ENCODE data around the gene C18orf54.

Gene C18orf54

DNA sequence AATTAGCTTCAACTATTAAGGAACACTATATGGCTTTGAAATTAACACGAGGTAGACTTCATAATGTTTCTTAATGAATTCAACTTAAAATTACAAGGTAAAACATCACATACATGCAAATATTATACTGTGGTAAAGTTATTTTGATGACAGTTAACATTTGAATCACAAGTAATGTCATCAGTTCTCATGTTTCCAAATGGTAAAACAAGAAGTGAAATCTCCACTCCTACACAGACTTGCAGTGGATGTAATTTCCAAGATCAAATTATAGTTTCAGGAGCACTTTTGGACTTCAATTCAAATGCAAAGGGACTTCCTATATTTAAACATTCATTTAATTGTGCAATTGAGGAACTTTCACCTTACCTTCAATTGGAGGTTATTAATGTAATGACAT is 39.1 kb downstream of the C18orf54 start:
- no peak overlapping the region for H3K4me3 ChIP-seq (ENCODE audit: low read length)
- TF ChIP-seq, protein P1, sequence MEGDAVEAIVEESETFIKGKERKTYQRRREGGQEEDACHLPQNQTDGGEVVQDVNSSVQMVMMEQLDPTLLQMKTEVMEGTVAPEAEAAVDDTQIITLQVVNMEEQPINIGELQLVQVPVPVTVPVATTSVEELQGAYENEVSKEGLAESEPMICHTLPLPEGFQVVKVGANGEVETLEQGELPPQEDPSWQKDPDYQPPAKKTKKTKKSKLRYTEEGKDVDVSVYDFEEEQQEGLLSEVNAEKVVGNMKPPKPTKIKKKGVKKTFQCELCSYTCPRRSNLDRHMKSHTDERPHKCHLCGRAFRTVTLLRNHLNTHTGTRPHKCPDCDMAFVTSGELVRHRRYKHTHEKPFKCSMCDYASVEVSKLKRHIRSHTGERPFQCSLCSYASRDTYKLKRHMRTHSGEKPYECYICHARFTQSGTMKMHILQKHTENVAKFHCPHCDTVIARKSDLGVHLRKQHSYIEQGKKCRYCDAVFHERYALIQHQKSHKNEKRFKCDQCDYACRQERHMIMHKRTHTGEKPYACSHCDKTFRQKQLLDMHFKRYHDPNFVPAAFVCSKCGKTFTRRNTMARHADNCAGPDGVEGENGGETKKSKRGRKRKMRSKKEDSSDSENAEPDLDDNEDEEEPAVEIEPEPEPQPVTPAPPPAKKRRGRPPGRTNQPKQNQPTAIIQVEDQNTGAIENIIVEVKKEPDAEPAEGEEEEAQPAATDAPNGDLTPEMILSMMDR (IDR thresholded peaks at IDR 0.05; ENCODE audit: insufficient read depth, low read depth, low read length, missing control alignments): no peak
- no peak for DNase-seq (ENCODE audit: low read depth)

DNA sequence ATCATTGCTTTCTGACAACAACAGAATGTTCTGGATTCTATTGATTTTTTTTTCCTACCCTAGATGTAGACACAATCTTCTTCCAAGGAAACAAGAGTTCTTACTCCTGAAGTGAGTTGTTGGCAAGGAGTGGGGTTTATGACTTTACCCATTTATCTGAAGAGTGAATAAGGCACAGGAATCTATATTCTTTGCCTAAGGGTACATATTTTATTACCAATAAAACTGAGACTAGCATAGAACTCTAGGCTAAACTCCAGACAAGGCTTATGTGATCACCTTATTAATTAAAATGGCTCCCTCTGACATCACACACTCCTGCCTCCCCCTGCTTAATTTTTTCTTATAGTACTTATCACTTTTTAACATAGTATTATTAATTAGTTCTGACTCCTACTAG is 47.6 kb downstream of the C18orf54 start:
- no peak for DNase-seq (ENCODE audit: low read depth)
- TF ChIP-seq, protein P1 (IDR thresholded peaks at IDR 0.05; ENCODE audit: insufficient read depth, low read depth, low read length, missing control alignments): no peak
- H3K4me3 ChIP-seq (ENCODE audit: low read length): no peak overlapping the region

DNA sequence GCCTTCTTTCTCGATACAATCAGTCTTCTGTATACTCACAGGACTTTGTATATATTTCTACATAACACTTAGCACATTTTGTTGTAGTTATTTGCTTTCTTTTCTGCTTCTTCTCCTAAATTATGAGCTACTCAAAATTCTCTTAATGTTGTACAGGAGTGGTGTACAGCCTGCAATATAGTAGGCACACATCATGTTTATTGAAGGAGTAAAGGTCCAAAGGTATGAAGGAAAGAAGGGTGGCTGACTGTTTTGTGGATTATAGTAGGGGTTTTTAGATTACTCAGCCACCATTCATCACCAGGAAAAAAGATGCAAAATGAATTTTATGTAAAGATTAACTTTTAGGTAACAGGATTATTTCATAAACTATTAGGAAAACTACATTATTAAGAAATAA is 54.1 kb downstream of the C18orf54 start:
- TF ChIP-seq, protein P1 (IDR thresholded peaks at IDR 0.05; ENCODE audit: insufficient read depth, low read depth, low read length, missing control alignments): no peak
- no peak for DNase-seq (ENCODE audit: low read depth)
- H3K4me3 ChIP-seq (ENCODE audit: low read length): no peak overlapping the region

DNA sequence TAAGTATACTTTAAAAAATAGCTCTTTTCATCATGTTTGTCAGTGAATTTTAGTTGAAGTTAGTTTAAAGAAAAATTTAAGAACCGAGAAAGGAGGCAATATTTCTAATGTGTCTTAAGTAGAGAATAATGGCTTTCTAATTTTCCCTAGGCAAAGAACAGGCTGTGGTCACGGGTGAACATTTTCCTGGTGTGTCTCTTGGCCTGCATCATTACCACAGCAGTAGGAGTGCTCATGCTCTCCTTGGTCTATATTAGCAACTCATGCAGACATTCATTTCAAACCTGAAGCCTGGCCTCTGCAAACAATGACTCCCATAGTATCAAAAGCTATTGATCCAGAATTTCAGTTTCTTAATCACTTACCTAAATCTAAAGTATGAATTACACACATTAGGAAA is 57.4 kb downstream of the C18orf54 start:
- TF ChIP-seq, protein P1 (IDR thresholded peaks at IDR 0.05; ENCODE audit: insufficient read depth, low read depth, low read length, missing control alignments): no peak
- no peak for DNase-seq (ENCODE audit: low read depth)
- no peak overlapping the region for H3K4me3 ChIP-seq (ENCODE audit: low read length)

DNA sequence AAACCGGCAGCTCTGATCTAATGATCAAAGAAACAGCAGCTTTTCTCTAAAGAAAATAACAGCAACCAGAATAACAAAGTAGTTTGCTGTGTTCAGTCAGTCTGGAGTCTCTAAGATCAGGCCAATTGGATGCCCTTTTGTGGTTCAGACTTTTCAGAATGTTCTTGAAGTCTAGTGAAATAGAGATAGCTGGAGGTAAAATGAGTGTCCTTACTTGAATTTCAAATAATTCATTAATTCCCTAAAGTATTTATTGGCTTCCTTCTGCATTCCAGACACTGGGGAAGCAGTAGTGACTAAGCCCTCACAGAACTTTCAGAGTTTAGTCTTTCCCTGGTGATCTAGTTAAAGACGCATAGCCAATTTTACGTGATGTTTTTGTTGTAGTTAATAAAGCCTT is 58.7 kb downstream of the C18orf54 start:
- DNase-seq (ENCODE audit: low read depth): peak; percentile 35

DNA sequence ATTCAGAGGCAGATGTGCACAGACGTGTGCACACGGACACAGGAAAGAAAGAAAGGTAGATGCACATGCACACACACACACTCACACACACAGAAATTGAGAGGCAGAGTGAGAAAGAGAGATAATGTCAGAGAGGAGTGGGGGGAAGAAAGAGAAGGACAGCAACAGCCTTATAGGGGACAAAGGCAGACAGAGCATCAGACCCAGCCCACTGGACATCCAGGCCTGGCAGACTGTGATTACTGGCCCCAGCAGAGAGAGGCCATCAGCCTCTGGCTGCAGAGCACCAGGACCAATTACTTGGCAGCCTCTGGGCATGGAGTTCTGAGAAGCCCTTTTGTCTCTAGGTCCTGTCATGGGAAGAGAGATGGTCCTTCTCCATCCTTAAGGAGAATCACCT is 66.1 kb downstream of the C18orf54 start:
- no peak for DNase-seq (ENCODE audit: low read depth)
- TF ChIP-seq, protein P1 (IDR thresholded peaks at IDR 0.05; ENCODE audit: insufficient read depth, low read depth, low read length, missing control alignments): no peak
- H3K4me3 ChIP-seq (ENCODE audit: low read length): no peak overlapping the region

More for the DNA sequence above, 58.7 kb downstream of the C18orf54 start:
- H3K4me3 ChIP-seq (ENCODE audit: low read length): no peak overlapping the region
- TF ChIP-seq, protein P1 (IDR thresholded peaks at IDR 0.05; ENCODE audit: insufficient read depth, low read depth, low read length, missing control alignments): no peak

DNA sequence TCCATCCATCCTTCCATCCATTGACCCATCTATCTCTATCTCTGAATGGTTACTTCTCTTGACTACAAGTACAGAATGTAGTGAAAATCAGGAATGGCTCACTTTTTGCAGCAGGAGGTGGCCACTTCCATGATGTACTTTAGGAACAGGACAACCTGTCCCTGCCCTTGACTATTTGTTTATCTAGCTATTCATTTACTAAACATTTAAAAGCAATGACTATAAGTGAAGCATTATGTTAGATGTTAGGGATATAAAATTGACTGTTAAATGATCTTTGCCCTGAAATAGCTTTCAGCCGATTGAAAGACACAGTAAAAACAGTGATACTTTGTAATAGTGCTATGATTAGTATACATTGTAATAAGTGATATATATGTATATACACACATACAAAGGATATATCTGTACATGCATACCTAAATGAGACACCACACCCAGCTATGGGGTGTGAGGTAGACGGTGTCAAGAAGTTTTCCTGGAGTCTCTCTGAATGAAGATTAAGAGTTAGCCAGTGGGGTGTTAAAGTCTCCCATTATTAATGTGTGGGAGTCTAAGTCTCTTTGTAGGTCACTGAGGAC is 68.5 kb downstream of the C18orf54 start:
- DNase-seq (ENCODE audit: low read depth): no peak
- TF ChIP-seq, protein P1 (IDR thresholded peaks at IDR 0.05; ENCODE audit: insufficient read depth, low read depth, low read length, missing control alignments): no peak
- no peak overlapping the region for H3K4me3 ChIP-seq (ENCODE audit: low read length)
